ENCODE measurements around the gene NPW. TPM values are rescaled to one million over a fixed set of nuclear protein-coding genes. Genes with fewer than 3 reads are reported as not detected.

Gene NPW
- total and polyA plus RNA-seq, 9 of the 15 experiments (the other 6 are each of a cell fraction or from before 2014, with no cell fraction given) = 0.14 to 4.0 (median 2.6) TPM; not detected in 4

- peak; percentile 95 for TF ChIP-seq ARID2 (IDR thresholded peaks at IDR 0.05)
- no peak for TF ChIP-seq ARID1B (IDR thresholded peaks at IDR 0.05)
- no peak for TF ChIP-seq TCF3 (CRISPR knock-in tag; IDR thresholded peaks at IDR 0.05)
- TF ChIP-seq SMARCC2 (IDR thresholded peaks at IDR 0.05; ENCODE audit: low read depth) = no peak
- TF ChIP-seq ZNF436 (CRISPR knock-in tag; IDR thresholded peaks at IDR 0.05) = no peak
- TF ChIP-seq ATF3 (IDR thresholded peaks at IDR 0.05) = no peak
- no peak for TF ChIP-seq ATF3 (CRISPR knock-in tag; conservative IDR thresholded peaks at IDR 0.05)
- no peak for TF ChIP-seq ZNF24 (IDR thresholded peaks at IDR 0.05)
- no peak for TF ChIP-seq GATAD2A (IDR thresholded peaks at IDR 0.05)
- TF ChIP-seq BRD4 (IDR thresholded peaks at IDR 0.05) = no peak
- TF ChIP-seq LEF1 (IDR thresholded peaks at IDR 0.05) = no peak
- TF ChIP-seq RB1 (IDR thresholded peaks at IDR 0.05; ENCODE audit: low read depth) = no peak
- no peak for TF ChIP-seq NFE2L1 (tag; IDR thresholded peaks at IDR 0.05; ENCODE audit: borderline replicate concordance, low read depth)
- 0 out of 2 replicates have a peak, but pooled peaks have one; percentile 44 for TF ChIP-seq ARID4B (CRISPR knock-in tag; IDR thresholded peaks at IDR 0.05)
- no peak for TF ChIP-seq KLF10 (CRISPR knock-in tag; IDR thresholded peaks at IDR 0.05)
- TF ChIP-seq MECOM (CRISPR knock-in tag; IDR thresholded peaks at IDR 0.05) = no peak
- TF ChIP-seq RBBP5 (IDR thresholded peaks at IDR 0.05; ENCODE audit: borderline replicate concordance, insufficient read depth, low read length, poor library complexity, severe bottlenecking) = peak; percentile 54
- no peak for TF ChIP-seq SREBF2 (CRISPR knock-in tag; IDR thresholded peaks at IDR 0.05)
- no peak for TF ChIP-seq HMG20B (CRISPR knock-in tag; IDR thresholded peaks at IDR 0.05)
- TF ChIP-seq CCNT2 (IDR thresholded peaks at IDR 0.05; ENCODE audit: borderline replicate concordance, extremely low read depth, insufficient read length, low read depth, low read length) = peak; percentile 8
- TF ChIP-seq ZNF232 (CRISPR knock-in tag; IDR thresholded peaks at IDR 0.05) = no peak
- no peak for TF ChIP-seq PPARD (CRISPR knock-in tag; IDR thresholded peaks at IDR 0.05)
- no peak for TF ChIP-seq ZFP1 (CRISPR knock-in tag; IDR thresholded peaks at IDR 0.05)
These were observed 7.7 kb downstream of the NPW start (continued) for GRCh38 chr16:2027024-2028010.

All from K562 (cell line).